GM18873 (cell line): ENCODE results near the gene ADPRHL1.
"Not testable (repeated sequence)": the region's sequence is repeated elsewhere in the genome, so short reads cannot be mapped to it uniquely, and the experiment has no call there.

ENCODE experiments used
- ATAC-seq: cut with Tn5 transposase; IDR thresholded peaks from one replicate; pipeline ENCODE4 v1.9.1; 2021; ENCODE audit warnings: mild to moderate bottlenecking, moderate library complexity, moderate number of reproducible peaks; ENCODE audit not compliant: unreplicated experiment, low FRiP score

Gene ADPRHL1

GRCh38 chr13:113483081-113483480 lies 29.8 kb upstream of the ADPRHL1 start:
- no peak for ATAC-seq

DNA sequence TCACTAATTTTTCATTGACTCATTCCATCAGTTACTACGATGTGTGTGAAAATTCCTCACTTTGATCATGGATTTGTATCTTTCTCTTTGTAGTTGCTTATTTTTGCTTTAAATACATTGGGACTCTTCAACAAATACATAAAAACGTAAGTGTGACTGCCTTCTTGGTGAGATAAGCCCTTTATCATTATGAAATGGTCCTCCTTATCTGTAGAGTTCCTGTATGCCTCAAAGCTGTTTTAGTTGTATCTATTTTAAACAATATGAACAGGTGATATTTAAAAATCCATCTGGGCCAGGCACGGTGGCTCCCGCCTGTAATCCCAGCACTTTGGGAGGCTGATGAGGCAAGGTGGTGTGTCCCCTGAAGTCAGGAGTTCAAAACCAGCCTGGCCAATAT lies 25.9 kb upstream of the ADPRHL1 start:
- no peak for ATAC-seq

DNA sequence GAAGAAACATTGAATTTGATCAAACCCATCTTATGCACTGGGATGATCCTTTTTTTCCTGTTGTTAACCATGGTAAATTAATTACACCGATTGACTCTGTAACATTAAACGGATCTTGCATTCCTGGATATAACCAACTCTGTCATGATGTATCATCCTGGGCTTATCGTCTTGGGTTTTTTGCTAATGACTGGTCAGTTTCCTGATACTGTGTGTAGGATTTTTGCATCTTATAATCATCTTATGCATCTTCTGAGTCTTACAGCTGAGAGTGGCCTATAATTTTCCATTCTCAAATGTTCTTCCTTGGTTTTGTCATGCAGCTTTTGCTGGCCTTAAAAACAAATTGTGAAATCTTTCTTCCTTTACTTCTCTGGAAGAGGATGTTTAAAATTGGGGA lies 24.4 kb upstream of the ADPRHL1 start:
- no peak for ATAC-seq

- ATAC-seq = no peak
These were observed 23.5 kb upstream of the ADPRHL1 start for GRCh38 chr13:113476811-113477210.

GRCh38 chr13:113475911-113476310 lies 22.6 kb upstream of the ADPRHL1 start:
- ATAC-seq = no peak

- ATAC-seq = no peak
These were observed 22.0 kb upstream of the ADPRHL1 start for GRCh38 chr13:113475280-113475679.

DNA sequence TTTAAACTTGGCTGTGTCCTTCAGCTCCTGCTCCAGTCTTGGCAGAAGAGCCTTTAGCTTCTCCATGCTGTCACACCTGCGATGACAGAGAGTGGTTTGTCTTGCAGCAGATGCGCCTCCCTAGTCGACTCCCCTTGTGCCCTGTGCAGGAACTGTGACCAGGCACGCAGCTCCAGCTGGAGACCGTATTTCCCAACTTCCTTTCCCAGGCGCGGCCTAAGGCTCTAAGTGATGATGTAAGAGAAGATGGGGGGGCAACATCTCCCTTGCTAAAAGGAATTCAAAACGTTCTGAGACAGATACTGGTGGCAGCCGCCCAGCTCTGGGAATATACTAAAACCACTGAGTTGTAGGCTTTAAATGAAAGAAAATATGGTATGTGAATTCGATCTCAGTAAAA lies 20.9 kb upstream of the ADPRHL1 start:
- no peak for ATAC-seq

DNA sequence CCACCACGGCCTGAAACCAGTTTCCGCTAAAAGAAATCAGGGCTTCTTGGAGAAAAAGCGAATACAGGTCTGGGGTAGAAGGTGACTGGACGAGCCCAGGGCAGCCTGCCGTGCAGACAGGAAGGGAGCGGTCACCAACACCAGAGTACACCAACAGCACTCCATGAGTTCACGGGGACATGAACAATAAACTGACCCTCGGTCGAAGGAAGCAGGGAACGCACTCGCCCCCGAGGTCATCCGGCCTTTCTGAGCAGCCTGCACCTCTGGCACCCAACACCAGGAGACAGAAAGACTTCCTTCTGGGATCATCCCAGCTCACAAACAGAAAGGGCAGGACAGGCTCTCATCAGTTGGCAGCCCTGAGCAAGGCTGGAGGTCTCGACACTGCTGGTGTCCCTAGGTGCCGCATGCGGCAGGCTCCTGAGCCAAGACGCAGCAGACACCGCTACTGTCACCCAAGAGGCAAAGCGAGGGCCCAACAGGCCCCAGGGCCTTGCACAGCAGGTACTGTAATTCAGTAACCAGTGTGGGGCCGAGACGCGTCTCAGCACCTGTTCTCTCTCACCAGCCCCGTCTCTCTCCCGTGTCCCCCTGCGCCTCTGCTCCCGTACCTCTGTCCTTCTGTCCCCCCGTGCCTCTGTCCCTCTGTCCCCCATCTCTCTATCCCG lies 19.2 kb upstream of the ADPRHL1 start:
- no peak for ATAC-seq

DNA sequence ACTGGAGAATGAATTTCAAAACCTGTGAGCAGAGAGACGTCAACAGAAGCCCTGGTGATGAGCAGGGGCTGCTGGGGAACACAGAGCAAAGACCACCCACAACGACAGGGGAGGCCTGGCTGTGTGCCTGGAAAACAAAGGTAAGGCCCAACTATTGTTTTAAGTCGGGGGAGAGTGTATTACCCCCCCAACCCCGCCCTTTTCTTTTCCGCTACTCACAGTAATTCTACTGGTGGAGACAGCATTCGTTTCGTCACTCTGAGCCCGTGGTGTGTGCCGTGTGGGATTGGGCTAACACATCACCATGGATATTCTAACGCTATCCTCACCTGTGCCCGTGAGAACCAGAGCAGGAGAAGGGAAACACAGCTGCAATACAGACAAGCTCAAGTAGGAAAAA lies 18.6 kb upstream of the ADPRHL1 start:
- no peak for ATAC-seq

GRCh38 chr13:113470635-113471163 lies 17.4 kb upstream of the ADPRHL1 start:
- not testable (repeated sequence) for ATAC-seq

DNA sequence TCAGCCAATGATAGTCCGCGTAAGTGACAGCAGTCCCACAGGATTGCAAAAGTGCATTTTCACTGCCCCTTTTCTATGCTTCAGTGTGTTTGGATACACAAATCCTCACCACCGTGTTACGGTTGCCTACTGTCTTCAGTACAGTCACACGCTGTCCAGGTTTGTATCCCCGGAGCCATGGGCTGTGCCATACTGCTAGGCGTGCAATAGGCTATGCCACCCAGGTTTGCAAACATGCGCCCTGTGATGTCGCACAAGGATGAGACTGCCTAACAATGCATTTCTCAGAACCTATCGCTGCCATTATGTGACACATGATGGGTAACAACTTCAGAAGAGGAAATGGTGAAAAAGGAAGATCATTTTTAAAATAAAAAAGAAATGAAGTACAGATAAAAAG lies 16.8 kb upstream of the ADPRHL1 start:
- ATAC-seq = no peak

DNA sequence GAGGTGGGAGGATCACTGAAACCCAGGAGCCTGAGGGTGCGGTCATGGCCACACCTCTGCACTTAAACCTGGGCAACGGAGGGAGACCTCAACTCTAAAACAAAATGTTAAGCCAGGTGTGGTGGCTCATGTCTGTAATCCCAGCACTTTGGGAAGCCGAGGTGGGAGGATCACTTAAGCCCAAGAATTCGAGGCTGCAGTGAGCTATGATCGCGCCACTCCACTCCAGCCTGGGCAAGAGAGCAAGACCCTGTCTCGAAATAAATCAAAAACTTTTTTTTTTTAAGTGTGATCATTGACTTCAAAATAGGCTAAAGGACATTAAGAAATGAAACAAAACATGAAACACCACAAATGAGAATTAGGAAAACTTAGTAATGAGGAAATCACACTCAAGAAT lies 16.3 kb upstream of the ADPRHL1 start:
- no peak for ATAC-seq

DNA sequence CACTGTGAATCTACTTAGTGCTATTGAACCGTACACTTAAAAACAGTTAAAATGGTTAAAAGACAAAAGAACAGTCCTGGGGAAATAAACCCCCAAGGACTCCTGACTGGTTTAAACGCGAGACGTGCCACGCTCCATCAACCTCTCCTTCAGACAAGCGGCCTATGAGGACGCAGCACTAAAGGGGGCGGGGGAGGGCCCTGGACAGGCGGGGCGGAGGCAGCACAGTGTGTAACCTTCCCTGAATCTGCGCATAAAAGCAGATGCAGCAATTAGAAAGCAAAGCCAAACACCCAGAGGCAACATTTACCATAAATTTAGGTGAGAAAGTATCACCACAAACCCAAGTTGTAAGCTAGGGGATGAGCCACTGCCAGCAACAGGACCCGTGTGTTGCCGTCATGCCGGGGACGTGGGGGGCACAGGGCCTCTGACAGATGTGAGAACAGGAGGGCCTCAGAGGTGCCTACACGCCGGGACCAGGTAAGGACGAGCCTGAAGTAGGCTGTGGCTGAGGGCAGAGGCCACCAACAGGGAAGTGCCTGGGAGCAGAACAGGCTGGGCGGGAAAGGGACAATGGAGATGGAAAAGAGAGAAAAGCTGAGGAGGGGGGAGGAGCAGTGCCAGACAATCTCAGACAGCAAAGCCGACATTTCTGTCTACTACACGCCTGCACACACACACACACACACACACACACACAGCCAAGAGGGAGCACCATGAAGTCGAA lies 15.3 kb upstream of the ADPRHL1 start:
- ATAC-seq = no peak

DNA sequence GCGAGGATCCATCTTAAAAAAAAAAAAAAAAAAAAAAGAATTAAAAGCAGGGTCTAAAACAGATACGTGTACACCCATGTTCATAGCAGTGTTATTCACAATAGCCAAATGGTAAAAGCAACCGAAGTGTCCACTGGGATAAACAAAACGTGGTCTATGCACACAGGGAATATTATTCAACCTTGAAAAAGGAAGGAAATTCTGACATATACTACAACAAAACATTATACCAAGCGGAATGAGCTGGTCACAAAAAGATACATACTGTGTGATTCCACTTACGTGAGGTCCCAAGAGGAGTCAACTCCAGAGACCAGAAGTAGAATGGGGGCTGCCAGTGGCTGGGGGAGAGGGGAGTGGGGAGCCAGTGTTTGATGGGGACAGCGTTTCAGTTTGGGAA lies 14.7 kb upstream of the ADPRHL1 start:
- no peak for ATAC-seq

DNA sequence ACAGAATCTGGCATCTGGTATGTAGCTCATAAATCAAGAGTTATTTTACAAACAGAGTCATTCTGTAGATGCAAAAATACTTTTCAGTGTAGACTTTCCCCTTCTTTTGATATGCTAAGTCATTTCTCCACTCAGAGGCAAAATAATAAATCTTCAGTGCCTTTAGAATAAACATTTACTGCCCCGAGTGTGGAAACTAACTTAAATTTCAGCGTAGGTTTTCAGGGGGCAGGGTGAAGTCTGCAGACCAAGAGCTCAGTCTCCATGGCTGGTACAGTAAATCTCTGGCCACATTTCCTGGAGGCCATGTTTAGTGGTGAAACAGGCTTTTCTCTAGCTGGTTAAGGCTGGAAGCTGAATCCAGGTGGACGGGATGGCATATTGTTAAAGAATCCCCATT lies 13.1 kb upstream of the ADPRHL1 start:
- no peak for ATAC-seq

DNA sequence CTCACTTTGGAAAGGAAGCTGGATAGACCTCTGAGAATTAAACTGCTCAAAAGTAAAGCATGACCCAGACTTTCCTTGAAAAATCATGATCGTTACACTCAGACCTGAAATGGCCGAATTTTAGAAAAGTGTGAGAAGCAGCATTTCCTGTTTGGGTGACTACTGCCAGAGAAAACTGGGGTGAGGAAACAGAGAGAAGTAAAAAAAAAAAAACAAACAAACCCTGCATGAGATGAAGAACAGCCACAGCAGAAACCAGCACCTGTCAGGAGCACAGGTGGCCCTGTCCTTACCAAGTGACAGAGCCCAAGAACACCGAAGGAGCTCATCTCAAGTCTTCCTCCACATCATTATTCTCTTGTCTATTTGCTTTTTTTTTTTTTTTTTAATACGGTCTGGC lies 12.0 kb upstream of the ADPRHL1 start:
- no peak for ATAC-seq

DNA sequence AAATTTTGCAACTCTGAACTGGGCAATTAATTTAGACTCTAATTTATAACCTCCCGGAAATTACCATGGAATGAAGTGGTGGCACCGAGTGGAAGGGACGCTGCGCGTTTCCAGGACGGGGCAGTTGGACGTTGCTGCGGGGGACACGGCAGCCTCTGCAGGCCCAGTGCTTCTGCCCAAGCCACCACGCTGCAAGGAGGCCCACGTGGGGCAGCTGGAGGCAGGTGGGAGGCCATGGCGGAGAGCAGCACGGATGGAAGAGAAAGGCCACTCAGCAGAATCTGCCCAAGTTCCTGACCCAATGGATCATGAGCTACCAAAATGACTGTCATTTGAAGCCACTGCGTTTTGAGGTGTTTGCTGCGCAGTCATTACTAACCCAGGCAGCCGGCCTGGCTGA lies 11.2 kb upstream of the ADPRHL1 start:
- no peak for ATAC-seq

DNA sequence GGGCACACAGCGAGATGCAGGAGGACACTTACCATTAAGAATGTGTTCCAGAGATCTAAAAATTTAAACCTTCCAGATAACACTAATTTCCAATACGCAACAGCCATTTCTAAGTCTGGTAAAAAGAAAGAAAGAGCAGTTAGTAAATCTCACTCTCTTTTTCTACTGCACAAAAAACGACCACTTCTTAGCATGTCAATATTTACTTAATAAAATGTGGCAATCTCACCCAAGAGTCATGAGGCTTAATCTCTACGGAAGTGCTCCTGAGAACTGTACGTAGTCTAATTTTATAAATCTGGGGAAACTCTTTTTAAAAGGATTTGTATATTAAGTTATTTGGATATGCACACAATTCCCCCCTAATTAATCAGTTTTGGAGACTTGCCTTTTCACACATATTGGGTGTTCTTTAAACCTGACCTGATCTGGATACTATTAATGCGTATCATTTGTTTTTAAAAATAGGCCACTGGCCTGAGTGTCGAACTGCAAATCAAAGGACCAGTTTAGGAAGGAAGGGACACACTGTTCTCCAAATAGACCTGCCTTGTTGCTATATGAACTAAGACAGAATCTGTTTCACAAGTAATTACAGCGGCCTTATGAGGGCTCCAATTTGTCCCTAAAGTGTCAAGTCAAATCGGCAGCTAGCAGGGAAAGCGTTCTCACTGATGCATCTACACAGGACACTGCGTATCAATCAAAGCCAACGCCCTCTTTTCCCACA lies 7.9 kb upstream of the ADPRHL1 start:
- no peak for ATAC-seq

DNA sequence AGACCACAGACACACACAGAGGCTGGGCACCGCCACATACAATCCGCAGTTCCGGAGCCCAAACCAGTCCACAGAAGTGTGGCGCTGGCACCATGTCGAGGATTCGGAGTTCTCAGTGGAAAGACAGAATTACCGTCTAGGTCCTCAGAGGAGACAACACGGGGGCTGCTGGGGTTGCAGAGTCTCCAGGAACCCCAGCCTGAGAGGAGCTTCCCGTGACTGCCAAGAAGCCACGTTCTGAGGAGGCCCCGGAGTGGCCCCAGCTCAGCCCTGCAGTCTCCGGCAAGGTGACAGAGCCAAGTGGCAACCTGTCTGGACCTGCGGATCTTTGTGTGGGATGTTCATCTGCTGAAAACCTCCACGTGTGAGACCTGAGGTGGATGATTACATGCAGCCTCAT lies 7.3 kb upstream of the ADPRHL1 start:
- ATAC-seq = no peak

DNA sequence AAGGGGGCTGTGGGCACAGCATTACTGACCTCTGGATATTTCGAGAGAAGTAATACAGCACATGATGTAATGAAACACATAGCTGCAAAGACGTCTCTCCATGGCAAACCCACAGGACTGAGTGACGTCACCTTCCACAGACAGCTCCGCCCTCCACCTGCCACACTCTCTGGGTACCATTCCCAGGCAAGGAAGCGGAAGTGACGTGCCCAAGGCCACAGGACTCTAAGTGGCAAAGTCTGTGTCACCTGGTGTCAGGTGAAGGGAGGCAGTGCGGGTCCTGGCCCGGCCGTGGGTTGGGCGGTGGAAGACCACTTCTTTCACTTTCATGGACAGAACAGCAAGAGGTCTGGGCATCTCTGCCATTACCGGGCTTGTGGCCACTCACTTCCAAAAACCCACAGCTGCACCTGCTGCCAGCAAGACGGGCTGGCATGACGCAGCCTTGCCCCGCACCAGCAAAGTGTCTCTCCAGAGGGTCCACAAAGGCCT lies 6.8 kb upstream of the ADPRHL1 start:
- no peak for ATAC-seq
